ENCODE data around the gene SLC6A1.

- TF ChIP-seq YY1 (IDR thresholded peaks at IDR 0.05; ENCODE audit: insufficient read depth, insufficient read length) (no peak), ZNF274 (IDR thresholded peaks at IDR 0.05; ENCODE audit: low read depth, low read length) (no peak), SUZ12 (IDR thresholded peaks at IDR 0.05; ENCODE audit: extremely low read depth, insufficient read depth, insufficient read length) (no peak)
Observed at GRCh38 chr3:11059090-11059798, 66.7 kb downstream of the SLC6A1 start.
